ENCODE results near the gene OSBPL3. TPM values are rescaled to one million over a fixed set of nuclear protein-coding genes. Genes with fewer than 3 reads are reported as not detected.

The OSBPL3 gene
- total RNA-seq, 1 experiment from 2014 or later = 11.6 TPM

DNA sequence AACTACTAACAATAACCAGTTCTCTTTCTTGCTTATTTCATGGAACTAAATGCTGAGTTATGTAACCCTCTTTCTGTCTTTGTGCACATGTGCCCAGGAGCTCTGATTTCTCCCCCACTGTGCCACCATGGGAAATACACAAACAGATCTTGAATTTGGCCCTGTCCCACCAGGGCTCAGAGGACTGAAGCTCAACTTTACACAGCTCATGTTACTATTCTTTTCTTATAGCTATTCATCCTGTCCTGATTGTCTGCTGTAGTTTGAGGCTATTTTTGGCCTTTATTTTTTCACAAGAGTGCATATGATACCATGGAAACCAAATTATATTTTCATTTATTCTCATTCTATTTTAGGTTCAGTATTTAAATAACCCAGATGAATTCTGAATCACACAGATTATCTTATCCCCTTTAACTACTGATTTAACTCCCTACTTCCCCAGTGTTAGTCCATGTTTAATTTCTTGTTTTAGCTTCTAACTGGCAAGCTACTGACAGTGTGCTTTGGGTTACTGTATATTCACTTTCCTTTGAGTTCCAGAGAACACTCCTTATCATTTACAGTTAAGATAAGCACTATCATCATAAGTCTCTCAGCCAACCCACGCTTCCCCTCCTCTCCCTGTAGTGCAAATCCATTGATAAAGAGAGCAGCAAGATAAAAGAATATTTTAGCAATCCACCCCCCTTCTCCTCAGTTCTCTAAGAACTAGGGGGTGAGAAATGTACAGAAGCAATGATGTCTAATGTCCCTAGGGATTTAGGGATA lies 150.9 kb downstream of the OSBPL3 start:
- no peaks in the 10 kb centered on the region for H4K20me1 ChIP-seq (ENCODE audit: low read length)
- intact Hi-C loops (cut with micrococcal nuclease) = loop anchor here (10.0 kb wide), 1 partner anchor 1494 kb away; no protein-coding TSS in a partner anchor
- no TSS peak for BruUV-seq (replicated peaks)
- no peak overlapping the region for H2AFZ ChIP-seq (ENCODE audit: low read length)
- POLR2A ChIA-PET (ENCODE audit: unreplicated experiment) = no interaction called here
- CTCF ChIA-PET = interaction anchor here (0.6 kb wide), 1 partner anchor 242 kb away, joined by 6 read pairs; no protein-coding TSS in a partner anchor
- no peaks in the 10 kb centered on the region for H3K9me2 ChIP-seq (replicated peaks; ENCODE audit: low read length)
- H3K79me2 ChIP-seq (ENCODE audit: low read length) = no peaks in the 10 kb centered on the region
- no peak overlapping the region for H3K9ac ChIP-seq (ENCODE audit: low read length)
- peaks cover 6% of the 10 kb centered on the region for H3F3A ChIP-seq (ENCODE audit: low read length, unreplicated experiment)
- peaks cover 11% of the 10 kb centered on the region for H3K36me3 ChIP-seq (ENCODE audit: low read depth, low read length)
- H3K4me1 ChIP-seq (ENCODE audit: insufficient read depth, low read length) = peaks cover 54% of the 10 kb centered on the region
- H3K9me3 ChIP-seq (ENCODE audit: low read length) = no peaks in the 10 kb centered on the region
- no peak overlapping the region for H3K27ac ChIP-seq (ENCODE audit: low read length)
- no peak overlapping the region for H3K4me3 ChIP-seq (ENCODE audit: low read length)
- no peak for TF ChIP-seq EZH2phosphoT487 (IDR thresholded peaks at IDR 0.05; ENCODE audit: borderline replicate concordance, low read length)
- ATAC-seq (no peak), DNase-seq (no peak)
- no peak overlapping the region for H3K4me2 ChIP-seq (ENCODE audit: low read length)
- H3K27me3 ChIP-seq (ENCODE audit: low read length) = no peaks in the 10 kb centered on the region

DNA sequence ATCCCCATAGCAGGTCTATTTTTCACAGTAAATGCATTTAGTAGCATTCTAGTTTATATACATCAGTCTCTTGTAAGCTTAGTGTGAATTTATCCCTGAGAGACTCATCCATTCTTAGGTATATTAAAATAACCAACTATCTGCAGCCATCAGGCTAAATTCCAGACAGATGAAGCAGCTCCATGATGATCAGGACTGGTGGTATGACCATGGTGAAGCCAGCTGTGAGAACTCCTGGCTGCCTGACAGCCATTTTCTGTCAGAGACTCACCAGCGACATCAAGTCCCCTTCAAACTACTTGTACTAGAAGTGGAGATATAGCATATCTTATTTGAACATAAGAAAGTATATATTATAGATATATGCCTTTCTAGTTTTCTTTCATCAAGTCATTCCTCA lies 152.4 kb downstream of the OSBPL3 start:
- peaks cover 11% of the 10 kb centered on the region for H3K36me3 ChIP-seq (ENCODE audit: low read depth, low read length)
- H3K9me3 ChIP-seq (ENCODE audit: low read length) = no peaks in the 10 kb centered on the region
- no peaks in the 10 kb centered on the region for H3K79me2 ChIP-seq (ENCODE audit: low read length)
- no TSS peak for BruUV-seq (replicated peaks)
- DNase-seq = peak; percentile 9
- no peak overlapping the region for H3K9ac ChIP-seq (ENCODE audit: low read length)
- peaks cover 54% of the 10 kb centered on the region for H3K4me1 ChIP-seq (ENCODE audit: insufficient read depth, low read length)
- ATAC-seq = no peak
- no peaks in the 10 kb centered on the region for H3K9me2 ChIP-seq (replicated peaks; ENCODE audit: low read length)
- ChIA-PET CTCF (no interaction called here), POLR2A (ENCODE audit: unreplicated experiment) (no interaction called here)
- intact Hi-C loops (cut with micrococcal nuclease) = loop anchor here (10.0 kb wide), 1 partner anchor 1493 kb away; no protein-coding TSS in a partner anchor
- peaks cover 6% of the 10 kb centered on the region for H3F3A ChIP-seq (ENCODE audit: low read length, unreplicated experiment)
- H3K4me3 ChIP-seq (ENCODE audit: low read length) = no peak overlapping the region
- no peaks in the 10 kb centered on the region for H3K27me3 ChIP-seq (ENCODE audit: low read length)
- H4K20me1 ChIP-seq (ENCODE audit: low read length) = no peaks in the 10 kb centered on the region
- H3K27ac ChIP-seq (ENCODE audit: low read length) = 0 out of 2 replicates have a peak overlapping the region, but pooled peaks have one; percentile 94
- no peak overlapping the region for H3K4me2 ChIP-seq (ENCODE audit: low read length)
- H2AFZ ChIP-seq (ENCODE audit: low read length) = no peak overlapping the region
- TF ChIP-seq EZH2 (IDR thresholded peaks at IDR 0.05; ENCODE audit: low read length, unreplicated experiment) (no peak), EZH2phosphoT487 (IDR thresholded peaks at IDR 0.05; ENCODE audit: borderline replicate concordance, low read length) (no peak)
- TF ChIP-seq, protein P1, sequence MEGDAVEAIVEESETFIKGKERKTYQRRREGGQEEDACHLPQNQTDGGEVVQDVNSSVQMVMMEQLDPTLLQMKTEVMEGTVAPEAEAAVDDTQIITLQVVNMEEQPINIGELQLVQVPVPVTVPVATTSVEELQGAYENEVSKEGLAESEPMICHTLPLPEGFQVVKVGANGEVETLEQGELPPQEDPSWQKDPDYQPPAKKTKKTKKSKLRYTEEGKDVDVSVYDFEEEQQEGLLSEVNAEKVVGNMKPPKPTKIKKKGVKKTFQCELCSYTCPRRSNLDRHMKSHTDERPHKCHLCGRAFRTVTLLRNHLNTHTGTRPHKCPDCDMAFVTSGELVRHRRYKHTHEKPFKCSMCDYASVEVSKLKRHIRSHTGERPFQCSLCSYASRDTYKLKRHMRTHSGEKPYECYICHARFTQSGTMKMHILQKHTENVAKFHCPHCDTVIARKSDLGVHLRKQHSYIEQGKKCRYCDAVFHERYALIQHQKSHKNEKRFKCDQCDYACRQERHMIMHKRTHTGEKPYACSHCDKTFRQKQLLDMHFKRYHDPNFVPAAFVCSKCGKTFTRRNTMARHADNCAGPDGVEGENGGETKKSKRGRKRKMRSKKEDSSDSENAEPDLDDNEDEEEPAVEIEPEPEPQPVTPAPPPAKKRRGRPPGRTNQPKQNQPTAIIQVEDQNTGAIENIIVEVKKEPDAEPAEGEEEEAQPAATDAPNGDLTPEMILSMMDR (conservative IDR thresholded peaks at IDR 0.05; ENCODE audit: low read depth, low read length) = no peak

DNA sequence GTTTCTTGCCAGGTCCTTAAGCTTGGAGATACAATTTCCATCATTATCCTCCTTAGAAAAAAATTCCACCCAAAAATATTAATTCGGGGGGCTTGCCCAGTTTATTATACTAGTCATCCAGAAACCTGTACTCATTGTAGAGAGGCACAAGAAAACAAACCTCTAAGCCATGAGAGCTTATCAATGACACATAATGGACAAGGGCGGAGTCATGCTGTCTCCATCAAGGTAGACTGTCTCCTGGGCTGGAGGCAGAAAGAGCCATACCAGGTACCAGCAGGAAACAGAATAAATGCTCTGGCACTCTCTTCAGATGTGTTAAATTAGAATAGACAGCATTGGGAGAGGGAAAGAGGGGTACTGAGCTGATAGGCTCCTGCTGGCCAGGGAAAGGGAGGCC lies 153.0 kb downstream of the OSBPL3 start:
- no TSS peak for BruUV-seq (replicated peaks)
- no peak overlapping the region for H2AFZ ChIP-seq (ENCODE audit: low read length)
- H3K9ac ChIP-seq (ENCODE audit: low read length) = peak overlapping the region; percentile 32; the same call in 1 of the 2 replicates
- peaks cover 11% of the 10 kb centered on the region for H3K36me3 ChIP-seq (ENCODE audit: low read depth, low read length)
- no peaks in the 10 kb centered on the region for H3K9me3 ChIP-seq (ENCODE audit: low read length)
- TF ChIP-seq EZH2phosphoT487 (IDR thresholded peaks at IDR 0.05; ENCODE audit: borderline replicate concordance, low read length) (no peak), EZH2 (IDR thresholded peaks at IDR 0.05; ENCODE audit: low read length, unreplicated experiment) (no peak)
- TF ChIP-seq, protein P1 (conservative IDR thresholded peaks at IDR 0.05; ENCODE audit: low read depth, low read length) = no peak
- ChIA-PET POLR2A (ENCODE audit: unreplicated experiment) (interaction anchor here (0.5 to 0.6 kb wide), 2 partner anchors 13 to 151 kb away, joined by 3 to 4 read pairs; no protein-coding TSS in a partner anchor), CTCF (no interaction called here)
- no peaks in the 10 kb centered on the region for H4K20me1 ChIP-seq (ENCODE audit: low read length)
- DNase-seq (peak; percentile 8), ATAC-seq (no peak)
- no peak overlapping the region for H3K4me3 ChIP-seq (ENCODE audit: low read length)
- peak overlapping the region; percentile 74 for H3K4me2 ChIP-seq (ENCODE audit: low read length)
- H3K4me1 ChIP-seq (ENCODE audit: insufficient read depth, low read length) = peaks cover 57% of the 10 kb centered on the region
- H3K79me2 ChIP-seq (ENCODE audit: low read length) = no peaks in the 10 kb centered on the region
- peak overlapping the region; percentile 94 for H3K27ac ChIP-seq (ENCODE audit: low read length)
- intact Hi-C loops (cut with micrococcal nuclease) = loop anchor here (10.0 kb wide), 1 partner anchor 1492 kb away; no protein-coding TSS in a partner anchor
- H3K9me2 ChIP-seq (replicated peaks; ENCODE audit: low read length) = no peaks in the 10 kb centered on the region
- peaks cover 6% of the 10 kb centered on the region for H3F3A ChIP-seq (ENCODE audit: low read length, unreplicated experiment)
- H3K27me3 ChIP-seq (ENCODE audit: low read length) = no peaks in the 10 kb centered on the region
